ENCODE data around the gene DOCK10. TPM values are rescaled to one million over a fixed set of nuclear protein-coding genes. Genes with fewer than 3 reads are reported as not detected.

DOCK10 gene
- total RNA-seq, 4 donors from 2014 or later: 16.7 to 37.2 (median 20.8) TPM

DNA sequence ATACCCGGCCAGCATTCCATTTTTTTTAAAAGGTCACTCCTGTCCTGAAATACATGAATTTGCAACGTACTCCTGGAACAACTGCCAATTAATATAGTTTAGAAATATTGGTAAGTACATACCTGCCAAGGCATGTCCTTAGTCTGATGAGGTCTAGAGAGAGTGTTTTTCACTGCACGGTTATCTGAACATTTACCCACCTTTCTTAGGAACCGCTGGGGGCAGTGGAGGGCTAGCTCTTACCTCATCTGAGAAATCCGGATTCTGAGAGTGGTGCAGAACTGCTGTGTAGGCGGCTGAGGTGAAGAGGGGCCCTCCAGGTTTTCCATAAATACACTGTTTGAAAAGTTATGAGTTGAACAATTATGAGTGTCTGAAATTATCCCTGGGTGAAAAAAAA, 193.0 kb downstream of the DOCK10 start:
- DNase-seq (ENCODE audit: low spot score in 2 of 2): no peak
- Histone ChIP-seq H3K9me3 (no peaks in the 10 kb centered on the region), H3K4me3 (no peak overlapping the region), H3K27me3 (no peaks in the 10 kb centered on the region), H3K36me3 (peaks cover 0 to 26% (median 0%) of the 10 kb centered on the region in 3 donors), H3K27ac (no peak overlapping the region), H3K4me1 (peaks cover 0 to 10% (median 0%) of the 10 kb centered on the region in 4 donors)
- WGBS, 2 donors: 56 to 64% methylated on average over 6 of the region's 6 CpGs
- TF ChIP-seq, protein P1, sequence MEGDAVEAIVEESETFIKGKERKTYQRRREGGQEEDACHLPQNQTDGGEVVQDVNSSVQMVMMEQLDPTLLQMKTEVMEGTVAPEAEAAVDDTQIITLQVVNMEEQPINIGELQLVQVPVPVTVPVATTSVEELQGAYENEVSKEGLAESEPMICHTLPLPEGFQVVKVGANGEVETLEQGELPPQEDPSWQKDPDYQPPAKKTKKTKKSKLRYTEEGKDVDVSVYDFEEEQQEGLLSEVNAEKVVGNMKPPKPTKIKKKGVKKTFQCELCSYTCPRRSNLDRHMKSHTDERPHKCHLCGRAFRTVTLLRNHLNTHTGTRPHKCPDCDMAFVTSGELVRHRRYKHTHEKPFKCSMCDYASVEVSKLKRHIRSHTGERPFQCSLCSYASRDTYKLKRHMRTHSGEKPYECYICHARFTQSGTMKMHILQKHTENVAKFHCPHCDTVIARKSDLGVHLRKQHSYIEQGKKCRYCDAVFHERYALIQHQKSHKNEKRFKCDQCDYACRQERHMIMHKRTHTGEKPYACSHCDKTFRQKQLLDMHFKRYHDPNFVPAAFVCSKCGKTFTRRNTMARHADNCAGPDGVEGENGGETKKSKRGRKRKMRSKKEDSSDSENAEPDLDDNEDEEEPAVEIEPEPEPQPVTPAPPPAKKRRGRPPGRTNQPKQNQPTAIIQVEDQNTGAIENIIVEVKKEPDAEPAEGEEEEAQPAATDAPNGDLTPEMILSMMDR (IDR thresholded peaks at IDR 0.05): no peak
- TF ChIP-seq POLR2A (IDR thresholded peaks at IDR 0.05) (no peak), EP300 (IDR thresholded peaks at IDR 0.05) (no peak)

DNA sequence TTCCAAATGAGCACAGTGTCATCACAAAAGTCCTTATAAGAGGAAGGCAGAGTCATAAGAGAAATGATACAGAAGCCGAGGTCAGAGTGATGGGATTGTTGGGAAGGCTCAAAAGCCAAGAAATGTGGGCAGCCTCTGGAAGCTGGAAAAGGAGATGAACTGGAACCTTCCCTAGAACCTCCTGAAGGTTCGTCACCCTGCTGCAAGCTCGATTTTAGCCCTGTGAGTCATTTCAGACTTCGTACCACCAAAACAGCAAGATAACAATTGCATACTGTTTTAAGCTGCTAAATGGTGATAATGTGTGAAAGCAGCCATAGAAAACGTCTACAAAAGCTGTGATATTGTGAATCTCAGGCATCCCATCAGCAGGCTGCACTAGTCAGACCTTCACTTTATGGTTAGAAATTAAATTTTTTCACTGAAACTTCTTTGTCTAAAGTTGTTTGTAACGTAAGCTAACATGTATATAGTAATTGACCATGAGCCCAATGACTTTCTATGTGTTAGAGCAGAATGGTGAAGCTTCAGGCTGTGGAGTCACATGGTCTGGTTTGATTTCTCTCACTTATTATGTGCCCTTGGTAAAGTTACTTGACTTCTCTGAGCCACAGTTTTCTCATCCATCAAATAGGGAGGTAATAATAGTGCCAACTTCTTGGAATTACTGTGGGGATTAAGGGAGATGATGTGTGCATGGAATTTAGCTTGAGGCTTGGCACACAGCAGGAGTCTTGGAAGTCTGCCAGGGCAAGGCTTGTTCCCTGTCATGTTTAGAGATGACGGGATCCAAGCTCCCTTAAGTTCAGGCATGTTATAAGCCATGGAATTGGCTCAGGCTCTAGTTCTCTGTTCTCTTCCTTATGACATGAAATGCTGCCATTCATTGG, 194.1 kb downstream of the DOCK10 start:
- Histone ChIP-seq H3K4me1 (peaks cover 0 to 10% (median 0%) of the 10 kb centered on the region in 4 donors), H3K27ac (no peak overlapping the region), H3K27me3 (no peaks in the 10 kb centered on the region), H3K4me3 (no peak overlapping the region), H3K9me3 (no peaks in the 10 kb centered on the region), H3K36me3 (peaks cover 0 to 35% (median 0%) of the 10 kb centered on the region in 3 donors)
- 54 to 56% methylated on average over 7 of the region's 7 CpGs for WGBS, 2 donors
- peak in 1 of 2 donors; percentile 11 for DNase-seq (ENCODE audit: low spot score in 2 of 2)
- TF ChIP-seq, protein P1 (IDR thresholded peaks at IDR 0.05): no peak
- TF ChIP-seq EP300 (IDR thresholded peaks at IDR 0.05): no peak
- TF ChIP-seq POLR2A (IDR thresholded peaks at IDR 0.05): no peak

DNA sequence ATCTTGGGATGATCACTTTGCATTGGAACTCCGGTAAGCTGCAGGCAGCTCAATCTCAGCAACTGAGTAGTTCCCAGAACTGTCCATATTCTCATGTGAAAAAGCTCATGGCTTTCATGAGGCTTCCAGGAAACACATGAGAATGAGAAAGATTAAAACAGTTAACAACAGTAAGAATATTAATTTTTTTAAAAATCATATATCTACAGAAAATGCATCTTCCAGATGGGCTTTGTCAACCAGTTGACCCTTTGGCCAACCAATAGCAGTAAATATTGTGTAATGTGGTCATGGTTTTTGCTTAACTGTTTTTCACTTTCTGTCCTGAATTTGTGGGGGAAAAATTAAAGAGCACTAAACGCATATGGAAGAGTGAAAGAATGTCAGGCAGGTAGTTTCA, 194.9 kb downstream of the DOCK10 start:
- H3K9me3 ChIP-seq: no peaks in the 10 kb centered on the region
- H3K27ac ChIP-seq: no peak overlapping the region
- TF ChIP-seq EP300 (IDR thresholded peaks at IDR 0.05) (no peak), POLR2A (IDR thresholded peaks at IDR 0.05) (no peak)
- TF ChIP-seq, protein P1 (IDR thresholded peaks at IDR 0.05): no peak
- WGBS, 2 donors: 90 to 95% methylated on average over 2 of the region's 2 CpGs
- H3K36me3 ChIP-seq: peaks cover 0 to 43% (median 0%) of the 10 kb centered on the region in 3 donors
- DNase-seq (ENCODE audit: low spot score in 2 of 2): no peak
- no peak overlapping the region for H3K4me3 ChIP-seq
- peaks cover 0 to 10% (median 0%) of the 10 kb centered on the region in 4 donors for H3K4me1 ChIP-seq
- no peaks in the 10 kb centered on the region for H3K27me3 ChIP-seq

DNA sequence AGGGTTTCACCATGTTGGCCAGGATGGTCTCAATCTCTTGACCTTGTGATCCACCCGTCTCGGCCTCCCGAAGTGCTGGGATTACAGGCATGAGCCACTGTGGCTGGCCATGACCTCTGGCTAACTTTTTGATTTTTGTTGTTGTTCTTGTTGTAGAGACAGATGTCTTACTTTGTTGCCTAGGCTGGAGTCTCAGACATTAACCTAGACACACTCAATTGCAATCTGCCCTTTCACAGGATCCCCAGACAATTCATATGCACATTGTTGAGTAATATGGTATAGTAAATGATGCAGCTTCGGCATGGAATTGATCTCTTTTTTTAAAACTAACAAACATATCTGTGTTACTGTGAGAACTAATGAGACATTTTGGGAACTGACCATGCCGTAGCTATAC, 195.6 kb downstream of the DOCK10 start:
- no peaks in the 10 kb centered on the region for H3K27me3 ChIP-seq
- no peak for DNase-seq (ENCODE audit: low spot score in 2 of 2)
- peaks cover 0 to 10% (median 0%) of the 10 kb centered on the region in 4 donors for H3K4me1 ChIP-seq
- H3K9me3 ChIP-seq: no peaks in the 10 kb centered on the region
- H3K27ac ChIP-seq: no peak overlapping the region
- 88 to 91% methylated on average over 5 of the region's 5 CpGs for WGBS, 2 donors
- TF ChIP-seq POLR2A (IDR thresholded peaks at IDR 0.05) (no peak), EP300 (IDR thresholded peaks at IDR 0.05) (no peak)
- TF ChIP-seq, protein P1 (IDR thresholded peaks at IDR 0.05): no peak
- H3K36me3 ChIP-seq: peaks cover 0 to 44% (median 0%) of the 10 kb centered on the region in 3 donors
- H3K4me3 ChIP-seq: no peak overlapping the region

DNA sequence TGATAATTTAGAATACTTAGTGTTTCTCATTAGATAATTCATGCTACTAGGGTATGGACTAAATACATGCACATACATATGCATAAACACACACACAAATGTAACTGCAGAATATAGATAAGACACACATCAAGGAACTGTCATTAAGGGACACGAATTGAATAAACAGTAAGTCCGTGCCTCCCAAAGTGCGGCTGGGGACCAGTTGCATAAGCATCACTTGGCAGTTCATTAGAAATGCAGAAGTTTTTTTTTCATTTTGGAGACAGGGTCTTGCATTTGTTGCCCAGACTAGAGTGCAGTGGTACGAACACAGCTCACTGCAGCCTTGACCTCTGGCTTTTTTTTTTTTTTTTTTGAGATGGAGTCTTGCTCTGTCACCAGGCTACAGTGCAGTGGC, 196.1 kb downstream of the DOCK10 start:
- TF ChIP-seq EP300 (IDR thresholded peaks at IDR 0.05): no peak
- TF ChIP-seq, protein P1 (IDR thresholded peaks at IDR 0.05): no peak
- no peak for TF ChIP-seq POLR2A (IDR thresholded peaks at IDR 0.05)
- H3K27me3 ChIP-seq: no peaks in the 10 kb centered on the region
- H3K4me3 ChIP-seq: no peak overlapping the region
- H3K36me3 ChIP-seq: peaks cover 0 to 39% (median 0%) of the 10 kb centered on the region in 3 donors
- 85 to 87% methylated on average over 4 of the region's 4 CpGs for WGBS, 2 donors
- no peak overlapping the region for H3K27ac ChIP-seq
- H3K4me1 ChIP-seq: peaks cover 0 to 10% (median 0%) of the 10 kb centered on the region in 4 donors
- DNase-seq (ENCODE audit: low spot score in 2 of 2): no peak
- no peaks in the 10 kb centered on the region for H3K9me3 ChIP-seq
